IMR-90 (cell line): ENCODE data around the gene IL23R.

Experiments
- CEBPB ChIP-seq: IDR thresholded peaks from 2 replicates; pipeline ENCODE4 v1.6.1; 2012; ENCODE audit warnings: low read depth, low read length, improper control_type of control experiment
- CHD1 ChIP-seq: IDR thresholded peaks from 2 replicates; pipeline ENCODE4 v1.6.1; 2012; ENCODE audit warnings: low read depth, low read length, improper control_type of control experiment
- CTCF ChIP-seq: conservative IDR thresholded peaks from 2 replicates; pipeline ENCODE4 v1.5.1; 2012; ENCODE audit warnings: mild to moderate bottlenecking, low read depth, low read length, improper control_type of control experiment
- MAZ ChIP-seq: IDR thresholded peaks from 2 replicates; pipeline ENCODE4 v1.6.1; 2012; ENCODE audit warnings: low read depth, mild to moderate bottlenecking, low read length, improper control_type of control experiment, moderate library complexity, borderline replicate concordance
- POLR2A ChIP-seq: IDR thresholded peaks from 2 replicates; pipeline ENCODE4 v1.6.1; 2012; ENCODE audit warnings: mild to moderate bottlenecking, low read depth, low read length
- RAD21 ChIP-seq: IDR thresholded peaks from 2 replicates; pipeline ENCODE4 v1.6.1; 2012; ENCODE audit warnings: low read length, improper control_type of control experiment
- RCOR1 ChIP-seq: IDR thresholded peaks from 2 replicates; pipeline ENCODE4 v1.6.1; 2012; ENCODE audit warnings: mild to moderate bottlenecking, low read length, improper control_type of control experiment; ENCODE audit not compliant: insufficient replicate concordance
- SMC3 ChIP-seq: fragments of 150-350 bp; IDR thresholded peaks from 2 replicates; pipeline ENCODE4 v1.6.1; 2016; ENCODE audit warnings: low read depth, mild to moderate bottlenecking, antibody characterized with exemption, low read length, moderate library complexity
- TF ChIP-seq, protein P1 (sequence below): fragments of 150-350 bp; IDR thresholded peaks from 2 replicates; pipeline ENCODE4 v1.6.1; 2016; ENCODE audit warnings: low read depth, mild to moderate bottlenecking, low read length, moderate library complexity, borderline replicate concordance

- TF ChIP-seq POLR2A (no peak), CTCF (no peak), CHD1 (no peak), CEBPB (no peak), RCOR1 (no peak), MAZ (no peak), SMC3 (no peak), RAD21 (no peak)
- TF ChIP-seq, protein P1, sequence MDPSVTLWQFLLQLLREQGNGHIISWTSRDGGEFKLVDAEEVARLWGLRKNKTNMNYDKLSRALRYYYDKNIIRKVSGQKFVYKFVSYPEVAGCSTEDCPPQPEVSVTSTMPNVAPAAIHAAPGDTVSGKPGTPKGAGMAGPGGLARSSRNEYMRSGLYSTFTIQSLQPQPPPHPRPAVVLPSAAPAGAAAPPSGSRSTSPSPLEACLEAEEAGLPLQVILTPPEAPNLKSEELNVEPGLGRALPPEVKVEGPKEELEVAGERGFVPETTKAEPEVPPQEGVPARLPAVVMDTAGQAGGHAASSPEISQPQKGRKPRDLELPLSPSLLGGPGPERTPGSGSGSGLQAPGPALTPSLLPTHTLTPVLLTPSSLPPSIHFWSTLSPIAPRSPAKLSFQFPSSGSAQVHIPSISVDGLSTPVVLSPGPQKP = no peak
These were observed 104.3 kb downstream of the IL23R start for GRCh38 chr1:67270541-67270940.
